ENCODE data around the gene HS3ST3B1. TPM values are rescaled to one million over a fixed set of nuclear protein-coding genes. Genes with fewer than 3 reads are reported as not detected.
A peak's percentile ranks its signal among the peaks of the same experiment; 100 is the strongest.

The HS3ST3B1 gene
- total RNA-seq, 2 experiments from 2014 or later, result 4.9 to 5.1 TPM

GRCh38 chr17:14304773-14305517 is 4.1 kb downstream of the HS3ST3B1 start:
- ChIA-PET POLR2A (interaction anchor here (1.2 kb wide), 1 partner anchor 130 kb away, joined by 3 read pairs; no protein-coding TSS in a partner anchor), CTCF (interaction anchor here (1.0 kb wide), 1 partner anchor 100 kb away, joined by 3 read pairs; no protein-coding TSS in a partner anchor)
- intact Hi-C loops (cut with micrococcal nuclease), result loop anchor here (5.0 kb wide), 3 partner anchors 32 to 708 kb away; no protein-coding TSS in a partner anchor
- no peak for TF ChIP-seq CTCF (IDR thresholded peaks at IDR 0.05)
- Mint-ChIP-seq H3K36me3 (ENCODE audit: low read depth) (peaks cover 4% of the 10 kb centered on the region), H3K9me3 (no peaks in the 10 kb centered on the region), H3K4me1 (ENCODE audit: low read depth) (peaks cover 55% of the 10 kb centered on the region), H3K27ac (peak overlapping the region; percentile 26), H3K4me3 (peak overlapping the region; percentile 29), H3K27me3 (no peaks in the 10 kb centered on the region)
- ATAC-seq, result no peak
- DNase-seq, result no peak

GRCh38 chr17:14305785-14306496 is 5.1 kb downstream of the HS3ST3B1 start:
- peaks cover 61% of the 10 kb centered on the region for H3K4me1 Mint-ChIP-seq (ENCODE audit: low read depth)
- intact Hi-C loops (cut with micrococcal nuclease), result no loop called here
- peaks cover 8% of the 10 kb centered on the region for H3K36me3 Mint-ChIP-seq (ENCODE audit: low read depth)
- ChIA-PET CTCF (interaction anchor here (0.8 to 2.1 kb wide), 2 partner anchors 12 to 711 kb away, joined by 3 to 6 read pairs; no protein-coding TSS in a partner anchor), POLR2A (interaction anchor here (0.7 to 1.4 kb wide), 6 partner anchors 10 to 399 kb away, joined by 3 to 4 read pairs (median 3); no protein-coding TSS in a partner anchor)
- no peak for TF ChIP-seq CTCF (IDR thresholded peaks at IDR 0.05)
- H3K9me3 Mint-ChIP-seq, result no peaks in the 10 kb centered on the region
- ATAC-seq, result no peak
- H3K27ac Mint-ChIP-seq, result no peak overlapping the region
- H3K27me3 Mint-ChIP-seq, result no peaks in the 10 kb centered on the region
- no peak overlapping the region for H3K4me3 Mint-ChIP-seq
- no peak for DNase-seq

- no peaks in the 10 kb centered on the region for H3K27me3 Mint-ChIP-seq
- ATAC-seq (no peak), DNase-seq (no peak)
- no peak overlapping the region for H3K4me3 Mint-ChIP-seq
- no peak for TF ChIP-seq CTCF (IDR thresholded peaks at IDR 0.05)
- ChIA-PET CTCF (interaction anchor here (2.1 kb wide), 1 partner anchor 12 kb away, joined by 6 read pairs; no protein-coding TSS in a partner anchor), POLR2A (interaction anchor here (1.0 to 1.4 kb wide), 3 partner anchors 9 to 28 kb away, joined by 3 to 4 read pairs (median 3); no protein-coding TSS in a partner anchor)
- H3K4me1 Mint-ChIP-seq (ENCODE audit: low read depth), result peaks cover 66% of the 10 kb centered on the region
- H3K9me3 Mint-ChIP-seq, result no peaks in the 10 kb centered on the region
- H3K36me3 Mint-ChIP-seq (ENCODE audit: low read depth), result peaks cover 8% of the 10 kb centered on the region
- no peak overlapping the region for H3K27ac Mint-ChIP-seq
- intact Hi-C loops (cut with micrococcal nuclease), result no loop called here
These were observed 5.7 kb downstream of the HS3ST3B1 start for GRCh38 chr17:14306596-14306995.

DNA sequence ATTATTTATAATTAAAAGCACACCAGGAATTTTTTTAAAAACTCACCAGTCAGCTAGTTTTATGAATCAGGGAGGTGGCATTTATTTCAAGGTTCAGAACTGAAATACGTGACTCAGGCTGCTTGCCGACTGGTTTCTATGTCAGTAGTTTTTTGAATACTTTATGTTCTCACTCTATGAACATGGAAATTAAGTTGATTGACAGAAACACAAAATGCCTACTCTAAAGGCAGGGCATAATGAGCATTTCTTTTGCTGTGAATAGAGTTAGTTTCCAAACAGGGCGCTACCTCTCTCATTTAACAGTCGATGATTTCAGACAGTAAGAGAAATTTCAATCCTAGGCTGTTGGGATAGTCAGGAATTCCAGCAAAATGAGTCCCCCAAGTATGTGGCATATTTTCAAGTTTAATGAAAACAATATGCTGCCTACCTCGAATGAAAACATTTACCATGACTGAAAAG is 6.7 kb downstream of the HS3ST3B1 start:
- Mint-ChIP-seq H3K4me1 (ENCODE audit: low read depth) (peaks cover 76% of the 10 kb centered on the region), H3K27ac (peak overlapping the region; percentile 55), H3K9me3 (no peaks in the 10 kb centered on the region), H3K36me3 (ENCODE audit: low read depth) (peaks cover 13% of the 10 kb centered on the region), H3K27me3 (no peaks in the 10 kb centered on the region), H3K4me3 (peak overlapping the region; percentile 52)
- no peak for TF ChIP-seq CTCF (IDR thresholded peaks at IDR 0.05)
- DNase-seq (peak; percentile 52), ATAC-seq (no peak)
- intact Hi-C loops (cut with micrococcal nuclease), result no loop called here
- ChIA-PET POLR2A (no interaction called here), CTCF (interaction anchor here (2.1 kb wide), 1 partner anchor 11 kb away, joined by 6 read pairs; no protein-coding TSS in a partner anchor)
